SU-DHL-6 (cell line): ENCODE results near the gene RAP1GDS1.

ENCODE experiments used
- H2AFZ ChIP-seq: fragments of 200-600 bp; sonication (generic); 2 replicates; pipeline ENCODE4 v1.6.1; 2014; ENCODE audit warnings: low read depth, mild to moderate bottlenecking, moderate library complexity, mixed read lengths, antibody characterized with exemption, low read length; ENCODE audit not compliant: severe bottlenecking
- H3F3A ChIP-seq: fragments of 200-600 bp; shearing (Covaris generic); 2 replicates; pipeline ENCODE4 v1.6.0; 2016; ENCODE audit warnings: antibody characterized with exemption, mild to moderate bottlenecking; ENCODE audit not compliant: insufficient read depth
- H3K27ac ChIP-seq: fragments of 200-600 bp; sonication (generic); 2 replicates; pipeline ENCODE4 v1.5.1; 2016; ENCODE audit warnings: low read depth, mild to moderate bottlenecking, low read length, moderate library complexity, mixed read lengths
- H3K27me3 ChIP-seq: fragments of 200-600 bp; sonication (generic), shearing (Covaris generic); 2 replicates; pipeline ENCODE4 v1.6.0; 2014; ENCODE audit warnings: mild to moderate bottlenecking, low read length
- H3K36me3 ChIP-seq: fragments of 200-600 bp; sonication (generic); 2 replicates; pipeline ENCODE4 v1.6.1; 2014; ENCODE audit warnings: mild to moderate bottlenecking, low read length, mixed read lengths
- H3K4me2 ChIP-seq: fragments of 300-600, 200-600 bp; shearing (Covaris generic), sonication (generic); 2 replicates; pipeline ENCODE4 v1.6.0; 2014; ENCODE audit warnings: low read length, low read depth, mild to moderate bottlenecking; ENCODE audit not compliant: poor library complexity, severe bottlenecking
- H3K4me3 ChIP-seq: fragments of 200-600 bp; sonication (generic); 2 replicates; pipeline ENCODE4 v1.5.1; 2014; ENCODE audit warnings: antibody characterized with exemption, low read length, mild to moderate bottlenecking, mixed read lengths; ENCODE audit not compliant: insufficient read depth, poor library complexity, severe bottlenecking
- H3K79me2 ChIP-seq: fragments of 200-600 bp; sonication (generic); 2 replicates; pipeline ENCODE4 v1.6.1; 2014; ENCODE audit warnings: mild to moderate bottlenecking, low read length, moderate library complexity; ENCODE audit not compliant: insufficient read depth
- H3K9ac ChIP-seq: fragments of 200-600 bp; sonication (generic); 2 replicates; pipeline ENCODE4 v1.7.0; 2014; ENCODE audit warnings: mild to moderate bottlenecking, low read length
- H3K9me2 ChIP-seq: fragments of 200-600 bp; sonication (generic); replicated peaks from 2 replicates; pipeline ENCODE4 v1.6.1; 2014; ENCODE audit warnings: low read length; ENCODE audit not compliant: insufficient read depth
- H3K9me3 ChIP-seq: fragments of 200-600 bp; sonication (generic); 2 replicates; pipeline ENCODE4 v1.6.1; 2014; ENCODE audit warnings: low read length, mixed read lengths; ENCODE audit not compliant: insufficient read depth
- H4K20me1 ChIP-seq: fragments of 200-600 bp; sonication (generic); 2 replicates; pipeline ENCODE4 v1.6.1; 2014; ENCODE audit warnings: low read depth, mild to moderate bottlenecking, antibody characterized with exemption, low read length, moderate library complexity, mixed read lengths
- EZH2phosphoT487 ChIP-seq: fragments of 200-600 bp; sonication (generic), shearing (Covaris generic); conservative IDR thresholded peaks from 2 replicates; pipeline ENCODE4 v1.6.1; 2018; ENCODE audit warnings: mild to moderate bottlenecking, antibody characterized with exemption, low read length, moderate library complexity, mixed read lengths
- TF ChIP-seq, protein P1 (sequence below): fragments of 200-600 bp; sonication (generic); IDR thresholded peaks from one replicate; pipeline ENCODE4 v1.5.1; 2017; ENCODE audit warnings: antibody characterized with exemption, mild to moderate bottlenecking, low read length, moderate library complexity; ENCODE audit not compliant: insufficient read depth, poor library complexity, severe bottlenecking

The RAP1GDS1 gene

GRCh38 chr4:98493296-98493695 is 232.1 kb downstream of the RAP1GDS1 start:
- no peaks in the 10 kb centered on the region for H4K20me1 ChIP-seq
- no peaks in the 10 kb centered on the region for H3K9me2 ChIP-seq
- no peak overlapping the region for H3K4me2 ChIP-seq
- no peaks in the 10 kb centered on the region for H3K27me3 ChIP-seq
- no peaks in the 10 kb centered on the region for H3K9me3 ChIP-seq
- no peak overlapping the region for H3K4me3 ChIP-seq
- H3F3A ChIP-seq, result no peaks in the 10 kb centered on the region
- no peak overlapping the region for H3K9ac ChIP-seq
- no peak overlapping the region for H2AFZ ChIP-seq
- no peaks in the 10 kb centered on the region for H3K36me3 ChIP-seq
- H3K79me2 ChIP-seq, result no peaks in the 10 kb centered on the region
- H3K27ac ChIP-seq, result no peak overlapping the region
- no peak for TF ChIP-seq EZH2phosphoT487
- TF ChIP-seq, protein P1, sequence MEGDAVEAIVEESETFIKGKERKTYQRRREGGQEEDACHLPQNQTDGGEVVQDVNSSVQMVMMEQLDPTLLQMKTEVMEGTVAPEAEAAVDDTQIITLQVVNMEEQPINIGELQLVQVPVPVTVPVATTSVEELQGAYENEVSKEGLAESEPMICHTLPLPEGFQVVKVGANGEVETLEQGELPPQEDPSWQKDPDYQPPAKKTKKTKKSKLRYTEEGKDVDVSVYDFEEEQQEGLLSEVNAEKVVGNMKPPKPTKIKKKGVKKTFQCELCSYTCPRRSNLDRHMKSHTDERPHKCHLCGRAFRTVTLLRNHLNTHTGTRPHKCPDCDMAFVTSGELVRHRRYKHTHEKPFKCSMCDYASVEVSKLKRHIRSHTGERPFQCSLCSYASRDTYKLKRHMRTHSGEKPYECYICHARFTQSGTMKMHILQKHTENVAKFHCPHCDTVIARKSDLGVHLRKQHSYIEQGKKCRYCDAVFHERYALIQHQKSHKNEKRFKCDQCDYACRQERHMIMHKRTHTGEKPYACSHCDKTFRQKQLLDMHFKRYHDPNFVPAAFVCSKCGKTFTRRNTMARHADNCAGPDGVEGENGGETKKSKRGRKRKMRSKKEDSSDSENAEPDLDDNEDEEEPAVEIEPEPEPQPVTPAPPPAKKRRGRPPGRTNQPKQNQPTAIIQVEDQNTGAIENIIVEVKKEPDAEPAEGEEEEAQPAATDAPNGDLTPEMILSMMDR, result no peak
